Measurements from ENCODE around the gene TRMT10B.

TRMT10B gene

GRCh38 chr9:37800631-37801286, 47.2 kb downstream of the TRMT10B start, which contains the start of gene DCAF10 (continued):
- TF ChIP-seq ZNF518A (tag by site-specific recombination; conservative IDR thresholded peaks at IDR 0.05; ENCODE audit: low read depth) (peak; percentile 67), ZNF404 (tag by site-specific recombination; IDR thresholded peaks at IDR 0.05) (no peak), ZNF2 (tag by site-specific recombination; IDR thresholded peaks at IDR 0.05) (peak; percentile 97), PRDM2 (tag by site-specific recombination; IDR thresholded peaks at IDR 0.05; ENCODE audit: borderline replicate concordance) (peak; percentile 87; the same call in 1 of the 2 replicates), ZFP41 (tag by site-specific recombination; IDR thresholded peaks at IDR 0.05; ENCODE audit: borderline replicate concordance) (peak; percentile 75; the same call in 1 of the 2 replicates), ZNF639 (tag by site-specific recombination; IDR thresholded peaks at IDR 0.05) (peak; percentile 97), PRDM1 (tag by site-specific recombination; IDR thresholded peaks at IDR 0.05) (no peak), ZNF292 (tag by site-specific recombination; IDR thresholded peaks at IDR 0.05; ENCODE audit: borderline replicate concordance, low read depth) (no peak), SALL2 (tag by site-specific recombination; IDR thresholded peaks at IDR 0.05; ENCODE audit: borderline replicate concordance) (peak; percentile 94; the same call in 1 of the 2 replicates), INSM2 (tag by site-specific recombination; IDR thresholded peaks at IDR 0.05) (peak; percentile 77), ZNF747 (tag by site-specific recombination; IDR thresholded peaks at IDR 0.05) (no peak), ZNF175 (tag by site-specific recombination; IDR thresholded peaks at IDR 0.05) (no peak), ZNF398 (tag by site-specific recombination; IDR thresholded peaks at IDR 0.05) (no peak; the same call in 1 of the 2 replicates), AEBP2 (tag by site-specific recombination; IDR thresholded peaks at IDR 0.05; ENCODE audit: borderline replicate concordance) (peak; percentile 72; the same call in 1 of the 2 replicates), ELK4 (IDR thresholded peaks at IDR 0.05; ENCODE audit: borderline replicate concordance, low read depth, low read length) (no peak), ZNF10 (tag by site-specific recombination; IDR thresholded peaks at IDR 0.05) (peak; percentile 45)
